IMR-90 (cell line): ENCODE data around the gene RABGGTA. TPM values are rescaled to one million over a fixed set of nuclear protein-coding genes. Genes with fewer than 3 reads are reported as not detected.

Source experiments
- ATAC-seq: fragments of 200-7000 bp; cut with Tn5 transposase; 2 replicates; pipeline ENCODE4 v1.9.1; 2020; ENCODE audit warnings: low read depth, mild to moderate bottlenecking, moderate library complexity
- BruUV-seq: library from RNA; stranded (reverse); fragments of 400-500 nt; replicated peaks from 2 replicates; lab custom pipeline; 2021; lab: Mats Ljungman, UMichigan
- CTCF ChIA-PET: fragments of 300-600 bp; formaldehyde crosslinking; extraction: SDS; loops from one replicate; lab custom pipeline; 2021; ENCODE audit warnings: antibody characterized with exemption; lab: Yijun Ruan, JAX
- POLR2A ChIA-PET: fragments of 300-600 bp; sonication (Branson Sonifier 250); formaldehyde crosslinking; loops from one replicate; lab custom pipeline; 2022; ENCODE audit warnings: antibody characterized with exemption; ENCODE audit not compliant: unreplicated experiment; lab: Charles Lee
- DNase-seq: peaks from one replicate; pipeline ENCODE4 v3.0.0; 2013
- H2AFZ ChIP-seq: replicated peaks from 2 replicates; pipeline ENCODE3; 2013; ENCODE audit warnings: low read length, mild to moderate bottlenecking; ENCODE audit not compliant: poor library complexity
- H2AK5ac ChIP-seq: 2 replicates; pipeline ENCODE4 v1.6.1; 2013; ENCODE audit warnings: low read depth, low read length, inconsistent platforms
- H2AK9ac ChIP-seq: replicated peaks from 2 replicates; pipeline ENCODE3; 2013; ENCODE audit warnings: mild to moderate bottlenecking, low read depth, low read length, moderate library complexity; ENCODE audit not compliant: poor library complexity
- H2BK120ac ChIP-seq: 2 replicates; pipeline ENCODE4 v1.6.1; 2013; ENCODE audit warnings: low read depth, low read length, inconsistent platforms
- H2BK15ac ChIP-seq: 3 replicates; pipeline ENCODE4 v1.6.1; 2013; ENCODE audit warnings: low read depth, low read length, inconsistent platforms
- H2BK20ac ChIP-seq: 2 replicates; pipeline ENCODE4 v1.6.1; 2013; ENCODE audit warnings: low read depth, mild to moderate bottlenecking, inconsistent platforms, low read length, moderate library complexity
- H2BK5ac ChIP-seq: 2 replicates; pipeline ENCODE4 v1.6.1; 2013; ENCODE audit warnings: mild to moderate bottlenecking, low read depth, low read length, inconsistent platforms; ENCODE audit not compliant: poor library complexity, severe bottlenecking
- H3K14ac ChIP-seq: replicated peaks from 2 replicates; pipeline ENCODE4 v1.6.1; 2013; ENCODE audit warnings: low read depth, low read length, inconsistent platforms
- H3K18ac ChIP-seq: 2 replicates; pipeline ENCODE4 v1.6.1; 2013; ENCODE audit warnings: low read depth, low read length, control low read depth
- H3K23ac ChIP-seq: 2 replicates; pipeline ENCODE4 v1.6.1; 2013; ENCODE audit warnings: low read depth, low read length, inconsistent platforms
- H3K27ac ChIP-seq: 2 replicates; pipeline ENCODE4 v1.5.1; 2013; ENCODE audit warnings: mild to moderate bottlenecking, control low read depth, low read length; ENCODE audit not compliant: insufficient read depth
- H3K27me3 ChIP-seq: 2 replicates; pipeline ENCODE4 v1.6.1; 2013; ENCODE audit warnings: low read length; ENCODE audit not compliant: control insufficient read depth, insufficient read depth
- H3K36me3 ChIP-seq: 2 replicates; pipeline ENCODE4 v1.6.1; 2013; ENCODE audit warnings: low read length, mixed read lengths; ENCODE audit not compliant: control insufficient read depth, insufficient read depth
- H3K4ac ChIP-seq: 2 replicates; pipeline ENCODE4 v1.6.1; 2013; ENCODE audit warnings: low read depth, low read length, inconsistent platforms
- H3K4me1 ChIP-seq: 2 replicates; pipeline ENCODE4 v1.6.1; 2013; ENCODE audit warnings: low read length, mixed read lengths; ENCODE audit not compliant: control insufficient read depth, insufficient read depth
- H3K4me2 ChIP-seq: 2 replicates; pipeline ENCODE4 v1.6.1; 2013; ENCODE audit warnings: low read depth, mild to moderate bottlenecking, control low read depth, low read length, moderate library complexity
- H3K4me3 ChIP-seq: 2 replicates; pipeline ENCODE4 v1.5.1; 2013; ENCODE audit warnings: low read depth, mild to moderate bottlenecking, control low read depth, low read length, moderate library complexity; ENCODE audit not compliant: insufficient read depth
- H3K56ac ChIP-seq: 2 replicates; pipeline ENCODE4 v1.6.1; 2013; ENCODE audit warnings: low read length, inconsistent platforms; ENCODE audit not compliant: insufficient read depth; ENCODE audit errors: extremely low read depth
- H3K79me1 ChIP-seq, 2 experiments: 2 replicates each; pipeline ENCODE4 v1.6.1; 2013; ENCODE audit warnings: low read length in 2 of 2, inconsistent platforms in 1 of 2, low read depth in 1 of 2
- H3K9ac ChIP-seq: 2 replicates; pipeline ENCODE4 v1.6.1; 2013; ENCODE audit warnings: low read depth, low read length, control low read depth
- H3K9me1 ChIP-seq: 2 replicates; pipeline ENCODE4 v1.6.1; 2013; ENCODE audit warnings: low read length, inconsistent platforms; ENCODE audit not compliant: insufficient read depth
- H3K9me3 ChIP-seq: 2 replicates; pipeline ENCODE4 v1.6.1; 2013; ENCODE audit warnings: low read length; ENCODE audit not compliant: control insufficient read depth, insufficient read depth
- H4K20me1 ChIP-seq: 2 replicates; pipeline ENCODE4 v1.6.1; 2013; ENCODE audit warnings: low read length, inconsistent platforms; ENCODE audit not compliant: insufficient read depth
- H4K5ac ChIP-seq: 2 replicates; pipeline ENCODE4 v1.6.1; 2013; ENCODE audit warnings: mild to moderate bottlenecking, low read depth, low read length, control low read depth
- H4K8ac ChIP-seq, 2 experiments: 2 replicates each; pipeline ENCODE4 v1.6.1; 2013; ENCODE audit warnings: low read depth in 2 of 2, low read length in 2 of 2, control low read depth in 1 of 2, inconsistent platforms in 1 of 2
- H4K91ac ChIP-seq: 2 replicates; pipeline ENCODE4 v1.6.1; 2013; ENCODE audit warnings: low read depth, low read length, inconsistent platforms; ENCODE audit not compliant: insufficient read depth
- BHLHE40 ChIP-seq: fragments of 150-350 bp; IDR thresholded peaks from 2 replicates; pipeline ENCODE4 v1.6.1; 2016; ENCODE audit warnings: mild to moderate bottlenecking, low read depth, low read length
- CEBPB ChIP-seq: IDR thresholded peaks from 2 replicates; pipeline ENCODE4 v1.6.1; 2012; ENCODE audit warnings: low read depth, low read length, improper control_type of control experiment
- CHD1 ChIP-seq: IDR thresholded peaks from 2 replicates; pipeline ENCODE4 v1.6.1; 2012; ENCODE audit warnings: low read depth, low read length, improper control_type of control experiment
- ELK1 ChIP-seq: fragments of 150-350 bp; IDR thresholded peaks from 2 replicates; pipeline ENCODE4 v1.6.1; 2016; ENCODE audit warnings: low read depth, mild to moderate bottlenecking, low read length, moderate library complexity, borderline replicate concordance
- MAFK ChIP-seq: IDR thresholded peaks from 2 replicates; pipeline ENCODE4 v1.6.1; 2012; ENCODE audit warnings: low read depth, low read length, improper control_type of control experiment
- MAZ ChIP-seq: IDR thresholded peaks from 2 replicates; pipeline ENCODE4 v1.6.1; 2012; ENCODE audit warnings: low read depth, mild to moderate bottlenecking, low read length, improper control_type of control experiment, moderate library complexity, borderline replicate concordance
- NFE2L2 ChIP-seq: fragments of 150-350 bp; IDR thresholded peaks from 2 replicates; pipeline ENCODE4 v1.6.1; 2016; ENCODE audit warnings: low read depth, mild to moderate bottlenecking, low read length
- RAD21 ChIP-seq: IDR thresholded peaks from 2 replicates; pipeline ENCODE4 v1.6.1; 2012; ENCODE audit warnings: low read length, improper control_type of control experiment
- RCOR1 ChIP-seq: IDR thresholded peaks from 2 replicates; pipeline ENCODE4 v1.6.1; 2012; ENCODE audit warnings: mild to moderate bottlenecking, low read length, improper control_type of control experiment; ENCODE audit not compliant: insufficient replicate concordance
- RFX5 ChIP-seq: IDR thresholded peaks from 2 replicates; pipeline ENCODE4 v1.8.0; 2012; ENCODE audit warnings: low read depth, mild to moderate bottlenecking, low read length, moderate library complexity
- SMC3 ChIP-seq: fragments of 150-350 bp; IDR thresholded peaks from 2 replicates; pipeline ENCODE4 v1.6.1; 2016; ENCODE audit warnings: low read depth, mild to moderate bottlenecking, antibody characterized with exemption, low read length, moderate library complexity
- WGBS, 2 experiments: methylation state at CpG; one replicate each; pipeline versions ENCODE4 v1.1.5 to v1.1.7; 2013; ENCODE audit warnings: missing lambda C conversion rate in 2 of 2; ENCODE audit not compliant: insufficient read length in 1 of 2; ENCODE audit errors: extremely low coverage in 2 of 2; 5-methylcytosine and 5-hydroxymethylcytosine counted together
- dilution Hi-C: fragments of 300-500 bp; cut with HindIII; formaldehyde crosslinking; loops from one replicate; pipeline ENCODE4 v1.14.3; 2018; ENCODE audit warnings: low sequenced_read_pairs; ENCODE audit not compliant: unreplicated experiment
- in situ Hi-C: fragments of 300-500 bp; cut with MboI; formaldehyde crosslinking; loops from 3 replicates; pipeline ENCODE4 v1.14.3; 2019; ENCODE audit warnings: low sequenced_read_pairs, inconsistent platforms, mixed read lengths
- intact Hi-C: fragments of 100-400 bp; cut with micrococcal nuclease; formaldehyde crosslinking; loops from 2 replicates; pipeline ENCODE4 v1.10.0; 2022
- polyA plus RNA-seq, 3 experiments: library from polyadenylated mRNA; depleted of rRNA; stranded (reverse); fragments of >200 nt; gene quantifications; 2 replicates each; pipeline ENCODE4 v1.2.3, GENCODE V29; 2012; ENCODE audit warnings: low replicate concordance in 1 of 3
- total RNA-seq: library from RNA; depleted of rRNA; stranded (reverse); fragments of >200 nt; gene quantifications from 2 replicates; pipeline ENCODE4 v1.2.3, GENCODE V29; 2012
- TF ChIP-seq, protein P1 (sequence below): conservative IDR thresholded peaks from 2 replicates; pipeline ENCODE4 v1.5.1; 2012; ENCODE audit warnings: mild to moderate bottlenecking, low read depth, low read length, improper control_type of control experiment

Gene RABGGTA
- total and polyA plus RNA-seq, 2 of the 4 experiments (the other 2 are of a cell fraction), result 25.6 to 55.6 TPM

- Histone ChIP-seq H4K91ac (no peak overlapping the region), H3K4me3 (no peak overlapping the region), H3K27me3 (no peaks in the 10 kb centered on the region), H2AK9ac (no peak overlapping the region), H3K23ac (no peak overlapping the region), H3K9me1 (peaks cover 19% of the 10 kb centered on the region; the same call in 1 of the 2 replicates), H2BK5ac (no peak overlapping the region), H3K56ac (no peak overlapping the region), H3K9ac (no peak overlapping the region), H4K8ac (no peak overlapping the region), H3K36me3 (peaks cover 2% of the 10 kb centered on the region; the same call in 1 of the 2 replicates), H3K14ac (no peak overlapping the region), H2BK15ac (no peak overlapping the region), H3K18ac (no peak overlapping the region), H2BK20ac (no peak overlapping the region), H2BK120ac (no peak overlapping the region), H3K4me2 (no peak overlapping the region), H2AK5ac (no peak overlapping the region; the same call in 1 of the 2 replicates), H3K79me1 (peaks cover 0 to 2% of the 10 kb centered on the region in 2 experiments; a peak in 1 of 4 replicates), H4K5ac (no peak overlapping the region), H3K27ac (no peak overlapping the region), H3K9me3 (no peaks in the 10 kb centered on the region), H3K4me1 (peaks cover 8% of the 10 kb centered on the region), H3K4ac (no peak overlapping the region; the same call in 1 of the 2 replicates), H4K20me1 (no peaks in the 10 kb centered on the region), H2AFZ (no peak overlapping the region)
- ATAC-seq (no peak), DNase-seq (no peak)
- in situ Hi-C loops (no loop called here), dilution Hi-C loops (no loop called here), intact Hi-C loops (no loop called here)
- WGBS, 2 experiments, result no CpG with 5 or more reads among the region's 9 CpGs
- TF ChIP-seq MAZ (no peak), RAD21 (no peak), NFE2L2 (no peak), MAFK (no peak), RFX5 (no peak), CHD1 (no peak), SMC3 (no peak), RCOR1 (no peak), CEBPB (no peak), ELK1 (no peak), BHLHE40 (no peak)
- TF ChIP-seq, protein P1, sequence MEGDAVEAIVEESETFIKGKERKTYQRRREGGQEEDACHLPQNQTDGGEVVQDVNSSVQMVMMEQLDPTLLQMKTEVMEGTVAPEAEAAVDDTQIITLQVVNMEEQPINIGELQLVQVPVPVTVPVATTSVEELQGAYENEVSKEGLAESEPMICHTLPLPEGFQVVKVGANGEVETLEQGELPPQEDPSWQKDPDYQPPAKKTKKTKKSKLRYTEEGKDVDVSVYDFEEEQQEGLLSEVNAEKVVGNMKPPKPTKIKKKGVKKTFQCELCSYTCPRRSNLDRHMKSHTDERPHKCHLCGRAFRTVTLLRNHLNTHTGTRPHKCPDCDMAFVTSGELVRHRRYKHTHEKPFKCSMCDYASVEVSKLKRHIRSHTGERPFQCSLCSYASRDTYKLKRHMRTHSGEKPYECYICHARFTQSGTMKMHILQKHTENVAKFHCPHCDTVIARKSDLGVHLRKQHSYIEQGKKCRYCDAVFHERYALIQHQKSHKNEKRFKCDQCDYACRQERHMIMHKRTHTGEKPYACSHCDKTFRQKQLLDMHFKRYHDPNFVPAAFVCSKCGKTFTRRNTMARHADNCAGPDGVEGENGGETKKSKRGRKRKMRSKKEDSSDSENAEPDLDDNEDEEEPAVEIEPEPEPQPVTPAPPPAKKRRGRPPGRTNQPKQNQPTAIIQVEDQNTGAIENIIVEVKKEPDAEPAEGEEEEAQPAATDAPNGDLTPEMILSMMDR, result no peak
- BruUV-seq, result no TSS peak
- CTCF ChIA-PET, result no interaction called here
- POLR2A ChIA-PET, result no interaction called here
Observed at GRCh38 chr14:24258119-24258518, 13.3 kb downstream of the RABGGTA start.
